Prostate gland (tissue), 2 donors: ENCODE results near the gene CTDP1. TPM values are rescaled to one million over a fixed set of nuclear protein-coding genes. Genes with fewer than 3 reads are reported as not detected.

Experiments used
- DNase-seq: peaks from one replicate; pipeline ENCODE4 v3.0.0-alpha.2; 2019; ENCODE audit warnings: low spot score
- H3K27ac ChIP-seq, 2 donors: fragments of 200-600 bp; sonication (generic); 2 replicates each; pipeline ENCODE4 v1.5.1; 2017 to 2019
- H3K27me3 ChIP-seq: fragments of 200-600 bp; sonication (generic); replicated peaks from 2 replicates; pipeline ENCODE4 v1.5.1; 2019; ENCODE audit not compliant: insufficient read depth
- H3K36me3 ChIP-seq, 2 donors: fragments of 200-600 bp; sonication (generic); 1 replicate in 1 of 2; 2 replicates in 1 of 2; pipeline versions ENCODE4 v1.5.1 to v1.8.1; 2017 to 2019
- H3K4me1 ChIP-seq: fragments of 200-600 bp; sonication (generic); replicated peaks from 2 replicates; pipeline ENCODE4 v1.5.1; 2019
- H3K4me3 ChIP-seq, 2 donors: fragments of 200-600 bp; sonication (generic); 2 replicates each; pipeline ENCODE4 v1.5.1; 2017 to 2019
- H3K9me3 ChIP-seq: fragments of 200-600 bp; sonication (generic); 2 replicates; pipeline ENCODE4 v1.5.1; 2017
- CTCF ChIP-seq, 4 experiments: fragments of 200-600 bp in 2 of 4; fragments of 450-650 bp in 2 of 4; sonication (generic) in 2 of 4; IDR thresholded peaks; 1 replicate in 3 of 4; 2 replicates in 1 of 4; pipeline ENCODE4 v1.5.1; 2016 to 2019; ENCODE audit warnings: antibody characterized with exemption in 4 of 4, mild to moderate bottlenecking in 2 of 4, moderate library complexity in 2 of 4
- POLR2A ChIP-seq: fragments of 450-650 bp; IDR thresholded peaks from one replicate; pipeline ENCODE4 v1.6.1; 2016; ENCODE audit warnings: antibody characterized with exemption, mild to moderate bottlenecking
- POLR2AphosphoS5 ChIP-seq: sonication (generic); formaldehyde crosslinking; IDR thresholded peaks from one replicate; pipeline ENCODE4 v1.6.1; 2017; ENCODE audit warnings: antibody characterized with exemption
- WGBS: methylation state at CpG from one replicate; pipeline ENCODE4 v1.1.5; 2018; 5-methylcytosine and 5-hydroxymethylcytosine counted together
- intact Hi-C: fragments of 100-400 bp; cut with DNase I; formaldehyde crosslinking; loops from one replicate; pipeline ENCODE4 v1.14.2; 2022
- total RNA-seq, 2 donors: library from RNA; depleted of rRNA; stranded (reverse); fragments of >200 nt; gene quantifications; one replicate each; pipeline ENCODE4 v1.1.0, GENCODE V29; 2016

CTDP1 gene
- total RNA-seq, 2 donors from 2014 or later: 23.0 to 33.6 TPM

GRCh38 chr18:79778291-79778791 is 98.7 kb downstream of the CTDP1 start:
- H3K27ac ChIP-seq: no peak overlapping the region
- intact Hi-C loops: no loop called here
- 60% methylated on average over 24 of the region's 26 CpGs for WGBS
- no peaks in the 10 kb centered on the region for H3K4me1 ChIP-seq
- H3K27me3 ChIP-seq: peaks cover 5% of the 10 kb centered on the region
- H3K9me3 ChIP-seq: no peaks in the 10 kb centered on the region
- H3K4me3 ChIP-seq: no peak overlapping the region
- H3K36me3 ChIP-seq: no peaks in the 10 kb centered on the region
- DNase-seq: no peak
- no peak for TF ChIP-seq CTCF (IDR thresholded peaks at IDR 0.05)
- TF ChIP-seq POLR2A: no peak
- TF ChIP-seq POLR2AphosphoS5: no peak

- Histone ChIP-seq H3K4me1 (no peaks in the 10 kb centered on the region), H3K27me3 (peaks cover 10% of the 10 kb centered on the region), H3K36me3 (no peaks in the 10 kb centered on the region), H3K9me3 (no peaks in the 10 kb centered on the region), H3K27ac (no peak overlapping the region), H3K4me3 (no peak overlapping the region)
- DNase-seq: no peak
- no peak for TF ChIP-seq POLR2A
- 87% methylated on average over 27 of the region's 29 CpGs for WGBS
- intact Hi-C loops: no loop called here
Measured at GRCh38 chr18:79779021-79779699, 99.6 kb downstream of the CTDP1 start.

GRCh38 chr18:79779700-79780190 is 100.1 kb downstream of the CTDP1 start:
- no peak for TF ChIP-seq CTCF (IDR thresholded peaks at IDR 0.05)
- TF ChIP-seq POLR2A: no peak
- no peak for TF ChIP-seq POLR2AphosphoS5
- no peaks in the 10 kb centered on the region for H3K36me3 ChIP-seq
- H3K27ac ChIP-seq: no peak overlapping the region
- 81% methylated on average over 17 of the region's 18 CpGs for WGBS
- DNase-seq: no peak
- intact Hi-C loops: no loop called here
- H3K4me3 ChIP-seq: no peak overlapping the region
- H3K27me3 ChIP-seq: peaks cover 11% of the 10 kb centered on the region
- no peaks in the 10 kb centered on the region for H3K9me3 ChIP-seq
- no peaks in the 10 kb centered on the region for H3K4me1 ChIP-seq

- Histone ChIP-seq H3K27ac (no peak overlapping the region), H3K4me3 (no peak overlapping the region), H3K9me3 (no peaks in the 10 kb centered on the region), H3K4me1 (no peaks in the 10 kb centered on the region), H3K36me3 (no peaks in the 10 kb centered on the region), H3K27me3 (peaks cover 11% of the 10 kb centered on the region)
- no peak for DNase-seq
- WGBS: 91% methylated on average over 8 of the region's 8 CpGs
- intact Hi-C loops: no loop called here
- TF ChIP-seq POLR2A: no peak
- TF ChIP-seq CTCF (IDR thresholded peaks at IDR 0.05): no peak
- no peak for TF ChIP-seq POLR2AphosphoS5
Measured at GRCh38 chr18:79780547-79780946, 100.9 kb downstream of the CTDP1 start.

GRCh38 chr18:79781331-79781941 is 101.8 kb downstream of the CTDP1 start:
- intact Hi-C loops: no loop called here
- Histone ChIP-seq H3K9me3 (no peaks in the 10 kb centered on the region), H3K27ac (no peak overlapping the region), H3K4me1 (no peaks in the 10 kb centered on the region), H3K27me3 (peaks cover 16% of the 10 kb centered on the region), H3K36me3 (no peaks in the 10 kb centered on the region), H3K4me3 (no peak overlapping the region)
- TF ChIP-seq CTCF (IDR thresholded peaks at IDR 0.05): no peak
- no peak for TF ChIP-seq POLR2A
- no peak for TF ChIP-seq POLR2AphosphoS5
- DNase-seq: no peak
- 89% methylated on average over 15 of the region's 17 CpGs for WGBS
